ENCODE data around the gene PMM2.
"Not testable (repeated sequence)": the region's sequence is repeated elsewhere in the genome, so short reads cannot be mapped to it uniquely, and the experiment has no call there.

Gene PMM2

DNA sequence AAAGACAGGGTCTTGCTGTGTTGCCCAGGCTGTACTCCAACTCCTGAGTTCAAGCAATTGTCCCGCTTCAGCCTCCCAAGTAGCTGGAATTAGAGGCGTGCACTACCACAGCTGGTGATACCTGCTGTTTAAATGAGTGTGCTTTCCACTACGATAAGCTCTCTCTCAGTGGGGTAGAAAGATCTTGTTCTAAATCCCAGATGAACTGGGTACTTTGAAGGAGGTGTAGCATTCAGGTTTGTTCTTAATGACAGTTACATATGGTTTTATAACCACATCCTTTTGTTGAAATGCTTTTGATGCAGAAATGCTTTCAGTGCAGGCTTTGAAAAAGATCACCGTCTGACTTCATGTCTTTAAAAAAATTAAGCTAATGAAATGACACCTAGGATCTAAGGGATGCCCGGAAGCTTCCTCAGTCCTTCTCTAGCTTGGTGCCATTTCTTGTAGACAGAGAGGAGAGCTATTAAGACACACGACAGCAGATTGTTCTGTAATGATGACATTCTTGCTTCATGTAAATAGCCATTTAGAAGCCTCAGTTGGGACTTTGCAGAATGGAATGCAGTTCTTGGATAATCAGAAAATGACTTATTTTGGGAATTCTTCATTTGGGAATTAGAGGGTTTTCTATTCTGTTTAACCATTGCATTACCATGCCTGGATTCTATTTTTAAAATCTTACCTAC, 19.5 kb downstream of the PMM2 start:
- DNase-seq (ENCODE audit: low read depth in 1 of 2, low spot score in 1 of 2) = no peak

DNA sequence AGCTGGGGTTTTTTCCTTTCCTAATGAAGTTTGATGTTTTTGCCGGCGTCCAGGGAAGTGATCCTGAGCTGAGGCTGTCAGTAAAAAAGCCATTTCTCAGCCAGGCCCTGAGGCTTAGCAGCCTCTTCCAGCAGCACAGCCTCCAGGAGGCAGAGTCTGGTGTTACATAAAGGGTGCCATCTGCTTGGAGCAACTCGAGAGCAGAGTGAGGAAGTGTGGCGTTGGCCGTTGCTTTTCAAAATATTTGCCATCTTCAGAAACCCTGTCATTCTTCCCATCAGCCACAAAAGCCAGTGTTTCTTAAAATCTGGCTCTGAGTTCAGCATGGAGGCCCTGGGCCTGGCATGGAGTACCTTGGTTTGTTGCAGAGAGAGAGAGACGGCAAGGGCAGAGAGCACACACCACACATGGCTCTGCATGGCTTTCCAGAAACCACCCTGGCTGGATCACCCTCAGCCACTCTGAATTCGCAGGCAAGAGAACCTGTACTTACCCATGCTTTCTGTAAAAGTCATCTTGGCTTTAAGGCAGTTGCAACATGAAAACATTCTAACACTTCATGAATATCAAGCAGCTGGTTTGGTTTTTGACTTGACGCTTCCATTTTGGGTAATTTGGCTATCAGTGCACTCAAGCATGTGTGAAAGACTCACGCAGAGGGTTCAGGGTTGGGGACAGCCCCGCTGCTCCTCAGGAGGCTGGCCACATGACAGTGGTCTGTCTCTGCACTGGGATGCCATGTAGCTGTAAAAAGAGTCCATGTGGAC, 21.0 kb downstream of the PMM2 start:
- DNase-seq (ENCODE audit: low read depth in 1 of 2, low spot score in 1 of 2) = no peak

GRCh38 chr16:8819411-8820034, 21.9 kb downstream of the PMM2 start:
- no peak for DNase-seq (ENCODE audit: low read depth in 1 of 2, low spot score in 1 of 2)

DNA sequence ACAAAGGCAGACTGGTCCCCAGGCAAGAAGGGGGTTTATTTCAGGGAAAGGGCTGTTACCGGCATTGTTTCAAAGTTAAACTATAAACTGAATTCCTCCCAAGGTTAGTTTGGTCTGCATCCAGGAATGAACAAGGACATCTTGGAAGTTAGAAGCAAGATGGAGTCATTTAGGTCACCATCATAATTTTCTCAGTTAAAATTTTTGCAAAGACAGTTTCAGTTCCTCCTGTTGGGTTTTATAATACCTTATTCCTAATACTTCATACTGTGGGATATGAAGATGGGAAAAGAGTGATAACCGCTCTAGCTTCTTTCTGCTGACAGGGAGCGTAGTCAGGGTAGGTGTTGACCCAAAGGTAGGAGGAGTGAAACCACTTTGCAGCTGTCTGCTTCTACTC, 24.8 kb downstream of the PMM2 start:
- DNase-seq (ENCODE audit: low read depth in 1 of 2, low spot score in 1 of 2) = no peak

DNA sequence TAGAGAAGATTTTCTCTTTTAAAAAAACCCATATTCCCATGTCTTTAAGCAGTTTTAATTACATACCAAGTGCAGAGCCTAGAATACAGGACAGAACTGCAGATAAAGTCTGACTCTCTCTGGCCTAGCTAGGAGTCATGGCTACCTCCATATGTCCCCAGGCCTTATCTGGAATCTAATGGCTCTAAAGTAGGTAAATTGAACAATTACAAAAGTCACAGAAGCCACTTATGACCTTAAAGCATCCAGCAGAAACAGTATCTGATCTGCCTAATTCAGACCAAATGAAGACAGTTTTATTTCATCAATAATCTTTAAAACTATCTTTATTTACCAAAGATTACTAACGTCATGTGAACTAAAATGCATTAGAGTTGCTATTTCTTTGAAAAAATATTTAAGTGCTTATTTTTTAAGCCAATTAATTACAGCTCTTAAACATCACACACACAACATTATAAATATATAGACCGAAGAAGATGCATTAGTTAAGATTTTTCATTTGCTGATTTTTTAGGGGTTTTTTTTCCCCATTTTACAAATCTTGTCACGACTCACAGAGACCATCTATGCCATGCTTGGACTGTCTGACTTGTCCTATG, 28.7 kb downstream of the PMM2 start:
- no peak for DNase-seq (ENCODE audit: low read depth in 1 of 2, low spot score in 1 of 2)

DNA sequence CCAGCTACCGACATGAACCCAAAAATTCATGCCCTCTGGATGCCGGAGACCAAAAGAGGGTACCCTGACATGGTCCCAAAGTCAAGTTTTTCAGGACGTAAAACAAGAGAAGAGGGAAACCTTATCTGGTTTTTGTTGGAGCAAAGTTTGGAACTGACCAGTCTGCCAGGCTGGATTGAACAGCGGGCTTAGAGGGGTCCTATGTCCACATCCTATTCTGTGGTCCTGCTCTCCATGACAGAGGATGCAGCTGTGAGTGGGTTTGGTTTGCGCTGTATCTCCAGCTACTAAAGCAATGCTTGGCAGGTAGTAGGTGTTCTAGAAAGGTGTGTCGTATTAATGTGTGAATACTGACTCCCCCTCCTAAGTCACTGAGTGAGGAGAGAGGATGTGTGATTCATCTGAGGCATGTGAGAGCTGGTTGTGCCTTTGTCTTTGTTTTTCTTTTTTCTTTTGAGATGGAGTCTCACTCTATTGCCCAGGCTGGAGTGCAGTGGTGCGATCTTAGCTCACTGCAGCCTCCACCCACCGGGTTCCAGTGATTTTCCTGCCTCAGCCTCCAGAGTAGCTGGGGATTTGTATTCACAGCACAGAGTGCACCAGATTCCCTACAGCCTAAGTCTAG, 31.0 kb downstream of the PMM2 start:
- DNase-seq (ENCODE audit: low read depth in 1 of 2, low spot score in 1 of 2) = no peak

DNA sequence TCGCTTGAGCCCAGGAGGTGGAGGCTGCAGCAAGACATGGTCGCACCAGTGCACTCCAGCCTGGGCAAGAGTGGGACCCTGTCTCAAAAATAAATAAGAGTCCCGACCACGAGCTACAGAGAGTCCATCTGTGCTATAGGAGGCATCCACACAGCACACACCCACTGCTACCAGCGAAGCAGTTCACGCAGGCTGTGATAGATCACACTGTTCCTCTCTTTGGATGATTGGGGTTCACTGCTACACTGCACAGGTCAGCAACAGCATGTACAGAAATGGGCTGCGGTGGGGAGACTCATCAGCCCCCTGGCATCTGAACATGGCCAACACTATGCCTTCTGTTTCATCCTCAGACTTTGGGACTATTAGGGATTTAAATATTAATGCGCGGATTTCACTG, 33.8 kb downstream of the PMM2 start:
- DNase-seq (ENCODE audit: low read depth in 1 of 2, low spot score in 1 of 2) = no peak

GRCh38 chr16:8831871-8832716, 34.5 kb downstream of the PMM2 start:
- DNase-seq (ENCODE audit: low read depth in 1 of 2, low spot score in 1 of 2) = no peak

- no peak for DNase-seq (ENCODE audit: low read depth in 1 of 2, low spot score in 1 of 2)
These were observed 35.1 kb downstream of the PMM2 start for GRCh38 chr16:8832717-8833105.

GRCh38 chr16:8836797-8837196, 39.2 kb downstream of the PMM2 start:
- not testable (repeated sequence) for DNase-seq (ENCODE audit: low read depth in 1 of 2, low spot score in 1 of 2)

DNA sequence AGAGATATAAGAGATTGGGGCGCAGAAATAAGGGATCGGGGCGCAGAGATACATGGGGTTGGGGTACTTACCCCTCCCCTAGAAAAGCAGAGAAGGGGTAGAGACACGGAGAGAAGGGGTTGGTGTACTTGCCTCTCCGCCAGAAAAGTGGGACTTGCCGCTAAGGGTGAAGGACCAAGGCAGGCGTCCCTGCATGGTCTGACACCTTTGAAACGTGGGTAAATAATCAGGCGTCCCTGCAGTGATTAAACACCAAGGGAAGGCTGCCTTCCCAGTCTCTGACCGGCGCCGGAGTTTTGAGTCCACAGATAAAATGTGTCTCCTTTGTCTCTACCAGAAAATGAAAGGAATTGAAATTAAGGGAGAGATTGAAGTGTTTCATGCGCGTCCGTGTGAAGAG, 40.0 kb downstream of the PMM2 start:
- not testable (repeated sequence) for DNase-seq (ENCODE audit: low read depth in 1 of 2, low spot score in 1 of 2)

- not testable (repeated sequence) for DNase-seq (ENCODE audit: low read depth in 1 of 2, low spot score in 1 of 2)
These were observed 44.4 kb downstream of the PMM2 start for GRCh38 chr16:8842016-8842415.

GRCh38 chr16:8843296-8843695, 45.7 kb downstream of the PMM2 start:
- not testable (repeated sequence) for DNase-seq (ENCODE audit: low read depth in 1 of 2, low spot score in 1 of 2)

GRCh38 chr16:8845699-8846298, 48.2 kb downstream of the PMM2 start:
- DNase-seq (ENCODE audit: low read depth in 1 of 2, low spot score in 1 of 2) = no peak

GRCh38 chr16:8846401-8846932, 48.8 kb downstream of the PMM2 start:
- no peak for DNase-seq (ENCODE audit: low read depth in 1 of 2, low spot score in 1 of 2)

DNA sequence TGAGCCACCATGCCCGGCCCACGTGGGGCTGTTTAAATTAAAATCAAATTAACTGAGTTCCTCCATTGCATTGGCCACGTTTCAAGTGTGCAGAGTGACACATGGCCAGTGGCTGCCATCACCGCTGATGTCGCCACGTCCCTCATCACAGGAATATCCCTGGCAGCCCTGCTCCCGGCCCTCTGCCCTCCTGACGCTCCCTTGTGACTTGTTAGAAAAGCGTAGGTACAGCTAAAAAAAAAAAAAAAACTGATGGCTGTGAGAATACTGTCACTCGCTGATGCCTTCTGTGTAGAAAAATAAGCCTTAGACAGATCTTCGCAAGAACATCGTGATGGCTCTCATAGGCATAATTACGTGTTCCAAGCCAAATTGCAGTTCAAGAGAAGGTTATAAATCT, 49.5 kb downstream of the PMM2 start:
- DNase-seq (ENCODE audit: low read depth in 1 of 2, low spot score in 1 of 2) = no peak

DNA sequence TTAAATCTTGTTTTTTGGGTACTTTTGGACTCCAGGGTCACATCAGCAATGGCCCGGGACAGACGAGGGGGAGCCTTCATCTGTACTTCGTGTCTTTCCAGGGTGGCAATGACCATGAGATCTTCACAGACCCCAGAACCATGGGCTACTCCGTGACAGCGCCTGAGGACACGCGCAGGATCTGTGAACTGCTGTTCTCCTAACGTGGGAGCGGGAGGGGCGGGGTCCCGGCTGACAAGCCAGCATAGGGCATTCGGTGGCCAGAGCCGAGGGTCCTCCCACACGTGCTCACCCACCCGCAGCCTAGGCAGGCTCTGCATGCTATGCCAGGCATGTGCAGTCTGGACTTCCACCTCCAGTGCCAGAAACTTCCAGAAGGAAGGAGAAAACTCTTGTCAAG, 50.0 kb downstream of the PMM2 start:
- DNase-seq (ENCODE audit: low read depth in 1 of 2, low spot score in 1 of 2) = no peak

DNA sequence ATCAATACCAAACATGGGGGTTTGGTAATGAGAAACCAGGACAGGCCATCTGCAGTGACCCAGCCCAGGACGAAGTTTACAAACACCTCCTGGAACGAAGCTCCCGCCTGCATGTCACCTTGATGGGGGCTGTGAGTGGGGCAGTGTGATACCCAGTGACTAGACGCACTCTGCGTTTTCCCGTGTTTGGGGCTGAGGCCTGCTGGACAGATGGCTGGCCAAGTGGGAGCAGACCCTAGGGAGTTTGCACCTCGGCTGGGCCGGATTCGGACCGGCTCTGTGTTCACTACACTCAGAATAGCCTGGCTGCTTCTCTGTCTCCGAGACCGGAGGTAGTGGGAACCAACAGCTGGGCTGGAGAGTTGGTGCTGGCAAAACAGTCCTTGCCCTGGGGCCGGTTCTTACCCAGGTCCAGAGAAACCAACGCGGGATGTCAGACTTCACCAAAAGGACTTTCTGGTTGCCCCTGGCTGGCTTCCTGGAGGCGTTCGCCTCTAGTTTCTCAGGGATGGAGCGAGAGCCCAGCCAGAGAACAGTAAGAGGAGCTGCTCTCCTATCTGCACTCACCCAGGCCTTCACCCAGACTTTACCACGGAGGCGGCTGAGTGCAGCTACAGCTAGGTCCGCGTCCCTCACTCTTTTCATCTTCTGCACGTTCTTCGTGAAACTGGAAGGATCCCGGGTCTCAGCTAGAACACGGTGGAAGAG, 50.7 kb downstream of the PMM2 start:
- no peak for DNase-seq (ENCODE audit: low read depth in 1 of 2, low spot score in 1 of 2)

DNA sequence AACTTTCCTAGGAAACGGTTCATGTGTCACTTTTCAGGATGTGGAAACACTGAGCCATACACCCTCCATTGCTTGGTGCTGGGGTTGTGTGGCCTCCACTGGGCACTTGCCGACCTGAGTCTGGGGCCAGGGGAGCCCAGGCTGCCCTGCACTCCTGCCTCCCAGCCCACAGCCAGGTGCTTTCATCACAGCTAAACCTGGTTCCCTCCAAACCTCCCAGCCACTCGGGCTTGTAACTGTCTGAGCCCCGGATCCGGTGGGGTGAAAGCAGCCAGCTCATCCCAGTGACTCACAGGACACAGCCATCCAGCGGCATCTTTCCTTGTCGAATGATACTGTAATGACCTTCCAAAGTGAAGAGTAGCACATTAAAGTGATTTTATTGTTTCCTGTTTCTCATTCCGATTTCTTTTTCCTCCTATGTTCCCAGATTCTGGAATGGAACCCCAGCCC, 51.3 kb downstream of the PMM2 start:
- no peak for DNase-seq (ENCODE audit: low read depth in 1 of 2, low spot score in 1 of 2)

Measured in activated T-helper 1 cell treated with anti-CD3 and anti-CD28 coated beads, Interleukin-2, amount 50 U/mL, for 16 hours (primary cell).